HPDE6-E6E7 (cell line): Measurements from ENCODE around the gene CPNE2.
"Not testable (repeated sequence)": the region's sequence is repeated elsewhere in the genome, so short reads cannot be mapped to it uniquely, and the experiment has no call there.

Source experiments
- DNase-seq: peaks from one replicate; pipeline ENCODE4 v3.0.0; 2011; ENCODE audit warnings: missing footprints; ENCODE audit errors: extremely low spot score

The CPNE2 gene

GRCh38 chr16:57098188-57098841, 5.9 kb downstream of the CPNE2 start:
- DNase-seq: no peak

GRCh38 chr16:57099965-57100364, 7.6 kb downstream of the CPNE2 start:
- not testable (repeated sequence) for DNase-seq

GRCh38 chr16:57100445-57100844, 8.1 kb downstream of the CPNE2 start:
- DNase-seq: no peak

- no peak for DNase-seq
Observed at GRCh38 chr16:57102888-57103851, 10.8 kb downstream of the CPNE2 start.

- DNase-seq: no peak
Observed at GRCh38 chr16:57104706-57105105, 12.3 kb downstream of the CPNE2 start.

- no peak for DNase-seq
Observed at GRCh38 chr16:57105184-57105583, 12.8 kb downstream of the CPNE2 start.

GRCh38 chr16:57106767-57107166, 14.4 kb downstream of the CPNE2 start:
- DNase-seq: no peak

- no peak for DNase-seq
Observed at GRCh38 chr16:57107321-57107922, 15.0 kb downstream of the CPNE2 start.

GRCh38 chr16:57108432-57108831, 16.0 kb downstream of the CPNE2 start:
- no peak for DNase-seq

GRCh38 chr16:57109259-57110105, 17.1 kb downstream of the CPNE2 start:
- DNase-seq: not testable (repeated sequence)

- no peak for DNase-seq
Observed at GRCh38 chr16:57110937-57111336, 18.6 kb downstream of the CPNE2 start.

- DNase-seq: no peak
Observed at GRCh38 chr16:57111420-57111819, 19.0 kb downstream of the CPNE2 start.

- no peak for DNase-seq
Observed at GRCh38 chr16:57112403-57113041, 20.1 kb downstream of the CPNE2 start.

GRCh38 chr16:57113042-57113453, 20.7 kb downstream of the CPNE2 start:
- no peak for DNase-seq

- no peak for DNase-seq
Observed at GRCh38 chr16:57113664-57114063, 21.3 kb downstream of the CPNE2 start.

- no peak for DNase-seq
Observed at GRCh38 chr16:57115168-57115513, 22.8 kb downstream of the CPNE2 start.

- no peak for DNase-seq
Observed at GRCh38 chr16:57115514-57116182, 23.3 kb downstream of the CPNE2 start.

GRCh38 chr16:57118461-57119084, 26.2 kb downstream of the CPNE2 start:
- no peak for DNase-seq

GRCh38 chr16:57123216-57123973, 31.0 kb downstream of the CPNE2 start:
- no peak for DNase-seq
